Measurements from ENCODE around the gene RYR2. TPM values are rescaled to one million over a fixed set of nuclear protein-coding genes. Genes with fewer than 3 reads are reported as not detected.

The RYR2 gene
- total RNA-seq, 1 experiment from 2014 or later = 3.4 TPM

GRCh38 chr1:237211540-237211939, 169.6 kb downstream of the RYR2 start:
- DNase-seq = no peak
- no peak overlapping the region for H3K23ac ChIP-seq (ENCODE audit: insufficient read length, low read depth, low read length)
- no peak overlapping the region for H2AFZ ChIP-seq (ENCODE audit: low read length)
- H4K5ac ChIP-seq (ENCODE audit: insufficient read length, low read depth, low read length) = no peak overlapping the region
- H3K4me1 ChIP-seq (ENCODE audit: insufficient read depth, low read length) = no peaks in the 10 kb centered on the region
- H2BK15ac ChIP-seq (ENCODE audit: low read depth, low read length) = no peak overlapping the region
- H3K23me2 ChIP-seq (ENCODE audit: insufficient read length, low read depth, low read length, poor library complexity, severe bottlenecking) = no peaks in the 10 kb centered on the region
- Mint-ChIP-seq H3K4me3 (no peak overlapping the region), H3K27me3 (ENCODE audit: low read depth) (no peaks in the 10 kb centered on the region), H3K27ac (no peak overlapping the region), H3K4me1 (peaks cover 9 to 10% of the 10 kb centered on the region in 2 experiments; a peak in 3 of 4 replicates), H3K36me3 (ENCODE audit: insufficient read depth in 1 of 3, low read depth in 3 of 3) (no peaks in the 10 kb centered on the region), H3K9me3 (no peaks in the 10 kb centered on the region)
- no peak for TF ChIP-seq CTCF (conservative IDR thresholded peaks at IDR 0.05)
- no peak overlapping the region for H3K4ac ChIP-seq (ENCODE audit: low read depth, low read length)
- no peak overlapping the region for H2AK5ac ChIP-seq (ENCODE audit: insufficient read length, low read length)
- no peaks in the 10 kb centered on the region for H3K9me3 ChIP-seq (ENCODE audit: control insufficient read depth, low read depth, low read length)
- no peaks in the 10 kb centered on the region for H4K20me1 ChIP-seq (ENCODE audit: control insufficient read depth, insufficient read depth, insufficient read length)
- H3K4me2 ChIP-seq (ENCODE audit: insufficient read depth, insufficient read length, low read length) = no peak overlapping the region
- H3K14ac ChIP-seq (ENCODE audit: insufficient read depth, low read length) = no peak overlapping the region
- no peaks in the 10 kb centered on the region for H3K79me2 ChIP-seq (ENCODE audit: insufficient read depth, low read length)
- no peak overlapping the region for H3K27ac ChIP-seq (ENCODE audit: insufficient read length, low read depth, low read length)
- H4K8ac ChIP-seq (replicated peaks; ENCODE audit: insufficient read length, low read depth, low read length) = no peak overlapping the region
- no peak overlapping the region for H2BK120ac ChIP-seq (ENCODE audit: low read depth, low read length, poor library complexity, severe bottlenecking)
- no peak overlapping the region for H2BK5ac ChIP-seq (ENCODE audit: insufficient read length, low read length)
- H4K91ac ChIP-seq (ENCODE audit: insufficient read length, low read depth, low read length) = no peak overlapping the region
- WGBS (ENCODE audit: extremely low coverage, insufficient read length, low lambda C conversion rate) = no CpG with 5 or more reads among the region's 2 CpGs
- H3T11ph ChIP-seq (ENCODE audit: low read length) = no peak overlapping the region
- no peak overlapping the region for H2BK20ac ChIP-seq (ENCODE audit: low read depth, low read length, poor library complexity, severe bottlenecking)
- no peak overlapping the region for H2BK12ac ChIP-seq (ENCODE audit: insufficient read length, low read depth, low read length)
- H3K56ac ChIP-seq (ENCODE audit: insufficient read length, low read depth, low read length) = no peak overlapping the region
- no peak overlapping the region for H3K9ac ChIP-seq (ENCODE audit: extremely low read depth, insufficient read length, low read length)
- H3K18ac ChIP-seq (ENCODE audit: insufficient read length, low read depth, low read length) = no peak overlapping the region
- H3K79me1 ChIP-seq (ENCODE audit: insufficient read depth, low read depth, low read length, poor library complexity, severe bottlenecking) = no peaks in the 10 kb centered on the region
- H3K27me3 ChIP-seq (ENCODE audit: insufficient read depth, low read length) = no peaks in the 10 kb centered on the region
